Thymus (tissue), 11 donors: ENCODE results near the gene MARCHF9. TPM values are rescaled to one million over a fixed set of nuclear protein-coding genes. Genes with fewer than 3 reads are reported as not detected.

Experiments used
- DNase-seq, 9 donors: peaks; one replicate each; pipeline ENCODE4 v3.0.0-alpha.2; 2013; ENCODE audit warnings: low spot score in 9 of 9, low read depth in 6 of 9, missing footprints in 1 of 9
- H3K27ac ChIP-seq, 2 donors: one replicate each; pipeline ENCODE4 v1.5.1; 2013; ENCODE audit warnings: control low read depth in 1 of 2, low read depth in 1 of 2, low read length in 1 of 2, mild to moderate bottlenecking in 1 of 2, moderate library complexity in 1 of 2
- H3K27me3 ChIP-seq, 2 donors: one replicate each; pipeline ENCODE4 v1.5.1; 2013; ENCODE audit warnings: low read length in 1 of 2; ENCODE audit not compliant: control insufficient read depth in 2 of 2, insufficient read depth in 1 of 2
- H3K36me3 ChIP-seq, 2 donors: one replicate each; pipeline ENCODE4 v1.5.1; 2013; ENCODE audit warnings: low read length in 1 of 2, mild to moderate bottlenecking in 1 of 2, moderate library complexity in 1 of 2; ENCODE audit not compliant: control insufficient read depth in 2 of 2, insufficient read depth in 2 of 2
- H3K4me1 ChIP-seq, 2 donors: one replicate each; pipeline ENCODE4 v1.5.1; 2013; ENCODE audit warnings: low read length in 2 of 2; ENCODE audit not compliant: control insufficient read depth in 2 of 2, insufficient read depth in 2 of 2
- H3K4me3 ChIP-seq, 2 donors: one replicate each; pipeline ENCODE4 v1.5.1; 2013; ENCODE audit warnings: low read length in 2 of 2, control low read depth in 1 of 2, mild to moderate bottlenecking in 1 of 2
- H3K9me3 ChIP-seq, 2 donors: one replicate each; pipeline ENCODE4 v1.5.1; 2013; ENCODE audit warnings: low read length in 1 of 2, mild to moderate bottlenecking in 1 of 2; ENCODE audit not compliant: control insufficient read depth in 2 of 2, insufficient read depth in 1 of 2
- WGBS: extraction: QIAGEN DNeasy Blood & Tissue Kit; methylation state at CpG from one replicate; pipeline ENCODE4 v1.1.7; 2013; 5-methylcytosine and 5-hydroxymethylcytosine counted together
- polyA plus RNA-seq: library from polyadenylated mRNA; stranded (reverse); fragments of 200-250 nt; gene quantifications from one replicate; pipeline ENCODE4 v1.2.3, GENCODE V29; 2013
- total RNA-seq: library from RNA; stranded (reverse); fragments of 120-200 nt; gene quantifications from one replicate; pipeline ENCODE4 v1.2.4, GENCODE V29; 2013
- donor health status: healthy.

The MARCHF9 gene
- total and polyA plus RNA-seq, 2 donors: 10.7 to 54.9 TPM

DNA sequence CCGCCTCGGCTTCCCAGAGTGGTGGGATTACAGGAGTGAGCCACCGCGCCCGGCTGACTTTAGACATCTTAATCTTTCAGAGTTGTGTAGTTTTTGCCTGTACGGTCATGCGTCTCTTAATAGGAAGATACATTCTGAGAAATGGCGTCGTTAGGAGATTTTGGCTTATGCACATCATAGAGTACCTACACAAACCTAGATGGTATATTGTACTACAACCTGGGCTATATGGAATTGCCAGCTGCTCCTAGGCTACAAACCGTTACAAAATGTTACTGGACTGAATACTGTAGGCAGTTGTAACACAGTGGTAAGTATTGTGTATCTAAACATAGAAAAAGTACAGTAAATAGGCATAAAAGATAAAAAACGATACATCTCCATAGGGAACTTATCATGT, 29.0 kb downstream of the MARCHF9 start:
- Histone ChIP-seq H3K27me3 (no peaks in the 10 kb centered on the region), H3K9me3 (no peaks in the 10 kb centered on the region), H3K4me3 (no peak overlapping the region), H3K36me3 (peaks cover 20 to 32% of the 10 kb centered on the region in 2 donors), H3K27ac (no peak overlapping the region), H3K4me1 (peaks cover 23 to 36% of the 10 kb centered on the region in 2 donors)
- no peak for DNase-seq
- 96% methylated on average over 11 of the region's 11 CpGs for WGBS

DNA sequence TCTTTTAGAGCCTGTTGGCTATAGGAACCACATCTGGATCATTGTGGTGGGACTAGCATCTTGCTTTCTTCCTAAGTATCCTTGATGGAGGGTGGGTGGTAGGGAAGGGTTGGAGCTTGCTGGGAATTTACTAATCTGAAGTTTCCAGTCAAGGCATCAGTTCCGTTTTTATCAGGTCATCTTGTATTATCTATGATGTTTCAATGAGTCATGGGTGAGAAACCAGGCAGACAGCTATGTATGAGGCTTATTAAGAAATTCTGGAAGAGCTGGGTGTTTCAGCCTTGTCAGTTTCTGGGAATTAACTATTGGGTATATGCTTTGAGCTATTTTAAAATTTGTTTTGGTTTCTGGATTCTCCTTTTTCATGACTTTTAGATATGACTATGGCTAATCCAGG, 39.0 kb downstream of the MARCHF9 start:
- DNase-seq: no peak
- H3K27ac ChIP-seq: no peak overlapping the region
- 98% methylated on average over 1 of the region's 1 CpG for WGBS
- no peaks in the 10 kb centered on the region for H3K4me1 ChIP-seq
- H3K27me3 ChIP-seq: no peaks in the 10 kb centered on the region
- H3K9me3 ChIP-seq: no peaks in the 10 kb centered on the region
- peaks cover 42 to 66% of the 10 kb centered on the region in 2 donors for H3K36me3 ChIP-seq
- no peak overlapping the region for H3K4me3 ChIP-seq

DNA sequence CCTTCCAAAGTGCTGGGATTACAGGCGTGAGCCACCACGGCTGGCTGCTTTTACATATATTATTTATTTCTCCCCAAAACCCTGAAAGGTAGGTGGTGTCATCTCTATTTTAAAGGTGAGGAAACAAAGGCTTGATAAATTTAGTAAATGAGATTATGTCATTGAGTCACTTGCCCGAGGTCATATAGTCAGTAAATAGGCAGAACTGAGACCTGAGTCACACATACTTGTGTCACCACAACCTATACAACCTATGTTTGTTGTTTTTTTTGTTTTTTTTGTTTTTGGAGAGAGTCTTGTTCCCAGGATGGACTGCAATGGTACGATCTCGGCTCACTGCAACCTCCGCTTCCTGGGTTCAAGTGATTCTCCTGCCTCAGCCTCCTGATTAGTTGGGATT, 40.5 kb downstream of the MARCHF9 start:
- H3K4me3 ChIP-seq: no peak overlapping the region
- H3K9me3 ChIP-seq: no peaks in the 10 kb centered on the region
- 97% methylated on average over 6 of the region's 6 CpGs for WGBS
- no peak overlapping the region for H3K27ac ChIP-seq
- H3K4me1 ChIP-seq: no peaks in the 10 kb centered on the region
- peaks cover 39 to 67% of the 10 kb centered on the region in 2 donors for H3K36me3 ChIP-seq
- no peak for DNase-seq
- H3K27me3 ChIP-seq: no peaks in the 10 kb centered on the region

DNA sequence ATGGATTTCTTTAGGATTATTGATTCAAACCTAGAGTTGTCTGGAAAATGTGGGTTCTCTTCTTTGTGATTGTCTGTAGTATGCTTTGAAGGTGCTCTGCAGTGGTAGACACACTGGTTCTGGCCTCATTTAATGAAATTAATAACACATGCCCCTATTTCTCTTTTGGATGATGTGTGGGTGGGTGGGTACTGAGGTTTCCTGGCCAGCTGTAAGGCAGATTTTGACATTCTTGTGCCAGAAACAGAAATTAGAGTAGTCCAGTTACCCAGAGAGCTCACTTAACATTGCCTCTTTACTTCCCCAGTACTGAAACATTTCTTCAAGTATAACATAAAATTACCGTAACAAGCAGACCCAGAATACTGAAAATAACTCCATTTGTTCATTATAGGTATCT, 42.1 kb downstream of the MARCHF9 start:
- Histone ChIP-seq H3K4me1 (no peaks in the 10 kb centered on the region), H3K9me3 (no peaks in the 10 kb centered on the region), H3K27me3 (no peaks in the 10 kb centered on the region), H3K27ac (no peak overlapping the region), H3K4me3 (no peak overlapping the region), H3K36me3 (peaks cover 30 to 68% of the 10 kb centered on the region in 2 donors)
- whole genome bisulfite sequencing: 100% methylated on average over 1 of the region's 1 CpG
- DNase-seq: no peak

DNA sequence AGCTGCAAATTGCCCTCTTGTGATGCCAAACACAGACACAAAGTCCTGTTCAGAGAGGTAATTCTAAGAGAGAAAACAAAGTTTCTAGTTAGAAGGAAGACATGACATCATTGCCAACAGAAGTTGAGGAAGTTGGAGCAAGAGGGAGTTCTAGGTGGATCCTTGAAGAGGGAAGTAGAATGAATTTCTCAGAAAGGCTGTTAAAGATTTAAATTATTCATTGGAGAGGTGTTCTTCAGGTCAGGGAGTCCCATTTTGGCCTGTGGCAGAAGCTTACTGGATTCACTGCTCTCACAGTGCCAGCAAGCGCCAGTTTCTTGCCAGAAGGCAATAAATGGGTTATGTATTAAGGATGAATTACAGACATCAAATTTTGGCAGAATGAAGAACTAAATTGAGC, 43.0 kb downstream of the MARCHF9 start:
- Histone ChIP-seq H3K9me3 (no peaks in the 10 kb centered on the region), H3K4me3 (no peak overlapping the region), H3K27me3 (no peaks in the 10 kb centered on the region), H3K27ac (no peak overlapping the region), H3K36me3 (peaks cover 30 to 68% of the 10 kb centered on the region in 2 donors), H3K4me1 (no peaks in the 10 kb centered on the region)
- WGBS: 100% methylated on average over 1 of the region's 1 CpG
- DNase-seq: no peak

DNA sequence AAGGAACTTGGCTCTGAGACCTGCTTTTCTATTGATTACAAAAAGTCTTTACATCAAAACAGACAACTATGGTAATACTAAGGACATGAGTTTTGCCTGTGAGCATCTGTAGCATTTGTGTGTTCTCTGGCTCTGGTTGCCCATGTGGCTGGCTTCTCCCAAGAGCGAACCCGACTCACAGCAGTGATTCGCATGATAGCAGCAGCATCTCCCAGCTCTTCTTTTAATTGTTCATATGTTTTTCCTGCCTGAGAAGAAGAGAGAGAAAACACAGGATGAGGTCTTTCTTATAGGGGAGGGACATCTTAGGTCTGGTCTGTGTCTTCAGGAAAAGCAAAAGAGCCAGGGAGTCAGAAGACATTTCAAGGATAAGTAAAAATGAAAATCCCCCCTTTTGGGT, 46.1 kb downstream of the MARCHF9 start:
- Histone ChIP-seq H3K4me3 (no peak overlapping the region), H3K4me1 (no peaks in the 10 kb centered on the region), H3K27me3 (no peaks in the 10 kb centered on the region), H3K9me3 (no peaks in the 10 kb centered on the region), H3K27ac (no peak overlapping the region), H3K36me3 (peaks cover 14 to 58% of the 10 kb centered on the region in 2 donors)
- 98% methylated on average over 3 of the region's 3 CpGs for WGBS
- no peak for DNase-seq

DNA sequence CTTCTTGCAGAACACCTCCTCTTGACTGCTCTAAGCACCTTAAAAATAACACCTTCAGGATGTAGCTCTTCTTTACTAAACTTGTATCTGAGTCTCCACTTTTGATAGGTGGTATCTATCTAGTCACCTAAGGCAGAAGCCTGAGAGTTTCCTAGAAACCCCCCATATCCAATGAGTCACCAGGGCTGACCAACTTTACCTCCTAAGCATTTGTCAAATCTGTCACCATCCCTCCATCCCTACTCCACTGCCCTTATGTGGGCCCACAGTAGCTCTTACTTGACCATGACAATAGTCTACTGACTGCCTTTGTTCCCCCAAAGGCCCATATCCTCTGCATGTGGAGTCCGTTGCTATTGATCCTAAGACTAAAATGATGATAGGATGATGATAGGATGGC, 47.7 kb downstream of the MARCHF9 start:
- H3K9me3 ChIP-seq: no peaks in the 10 kb centered on the region
- no peak overlapping the region for H3K27ac ChIP-seq
- WGBS: 99% methylated on average over 1 of the region's 1 CpG
- H3K4me1 ChIP-seq: no peaks in the 10 kb centered on the region
- peaks cover 9 to 50% of the 10 kb centered on the region in 2 donors for H3K36me3 ChIP-seq
- H3K27me3 ChIP-seq: no peaks in the 10 kb centered on the region
- no peak for DNase-seq
- H3K4me3 ChIP-seq: no peak overlapping the region

DNA sequence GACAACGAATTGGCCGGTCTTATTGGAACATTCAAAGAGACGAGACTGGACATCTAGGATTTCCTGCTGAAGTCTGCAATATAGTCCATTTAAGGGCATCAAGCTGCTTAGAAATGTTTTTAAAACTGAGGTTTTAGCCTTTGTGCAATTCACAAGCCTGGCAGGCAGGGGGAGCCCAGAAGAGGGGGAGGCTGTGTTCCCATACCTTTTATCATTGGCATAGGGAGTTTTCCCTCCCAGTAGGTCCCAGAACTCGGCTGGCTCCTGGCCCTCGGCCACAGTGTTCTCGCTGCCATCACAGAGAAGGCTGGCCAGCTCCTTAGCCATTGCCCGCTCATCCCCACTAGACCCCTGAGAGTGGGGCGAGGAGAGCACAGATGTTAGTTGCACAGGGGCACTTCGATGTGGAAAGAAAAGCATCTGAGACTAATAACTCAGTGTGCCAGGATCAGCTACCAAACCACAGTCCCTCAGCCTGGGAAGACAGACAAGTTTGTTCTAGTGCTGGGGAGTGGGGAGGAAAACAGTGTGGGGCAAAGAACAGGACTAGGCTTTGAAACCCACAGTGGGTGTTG, 48.5 kb downstream of the MARCHF9 start:
- Histone ChIP-seq H3K4me1 (no peaks in the 10 kb centered on the region), H3K4me3 (no peak overlapping the region), H3K9me3 (no peaks in the 10 kb centered on the region), H3K27me3 (no peaks in the 10 kb centered on the region), H3K36me3 (peaks cover 11 to 52% of the 10 kb centered on the region in 2 donors), H3K27ac (no peak overlapping the region)
- peak in 2 of 9 donors; percentile 22 to 43 for DNase-seq
- WGBS: 84% methylated on average over 9 of the region's 9 CpGs

DNA sequence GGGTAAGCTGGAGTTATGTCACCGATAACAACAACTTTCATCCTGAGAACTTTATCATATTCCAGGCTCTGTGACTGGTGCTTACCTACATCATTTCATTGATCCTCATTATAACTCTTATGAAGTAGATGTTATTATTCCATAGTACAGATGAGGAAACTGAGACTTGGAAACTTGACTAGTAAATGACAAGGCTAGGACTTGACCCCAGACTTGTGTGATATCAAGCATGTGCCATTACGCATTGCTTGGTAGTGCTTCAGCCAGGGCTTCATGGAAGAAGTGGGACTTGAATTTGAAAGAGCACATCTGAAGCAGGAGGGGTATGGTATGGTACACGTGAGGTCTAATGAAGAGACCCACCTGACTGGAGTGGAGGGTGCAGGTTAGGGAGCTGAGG, 51.8 kb downstream of the MARCHF9 start:
- Histone ChIP-seq H3K27me3 (no peaks in the 10 kb centered on the region), H3K27ac (no peak overlapping the region), H3K4me3 (no peak overlapping the region), H3K36me3 (peaks cover 14 to 43% of the 10 kb centered on the region in 2 donors), H3K9me3 (no peaks in the 10 kb centered on the region), H3K4me1 (no peaks in the 10 kb centered on the region)
- WGBS: 98% methylated on average over 3 of the region's 3 CpGs
- no peak for DNase-seq
